ENCODE measurements around the gene LARGE1. TPM values are rescaled to one million over a fixed set of nuclear protein-coding genes. Genes with fewer than 3 reads are reported as not detected.
A peak's percentile ranks its signal among the peaks of the same experiment; 100 is the strongest.

Gene LARGE1
- total and polyA plus RNA-seq, 2 experiments from 2014 or later, result 21.2 to 23.6 TPM

DNA sequence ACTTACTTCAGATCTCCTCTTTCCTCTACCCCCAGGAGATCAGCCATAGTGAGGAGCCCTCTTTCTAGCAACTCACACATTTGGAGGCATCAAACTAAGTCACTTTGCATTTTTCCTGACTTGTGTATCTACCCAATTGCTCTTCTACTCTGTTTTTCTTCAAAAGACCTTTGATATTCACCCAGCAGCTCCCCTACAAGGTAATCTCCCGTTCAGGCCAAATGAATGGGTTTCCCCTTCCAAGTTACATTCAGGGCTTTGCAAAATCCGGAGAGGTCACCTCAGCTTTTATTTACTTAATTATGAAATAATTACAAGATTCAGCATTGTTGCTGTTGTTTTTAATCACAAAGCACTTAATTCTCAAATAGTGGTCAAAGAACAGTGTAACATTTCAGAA is 6.1 kb downstream of the LARGE1 start:
- H3K79me2 ChIP-seq, result peaks cover 92% of the 10 kb centered on the region
- TF ChIP-seq EZH2phosphoT487 (IDR thresholded peaks at IDR 0.05; ENCODE audit: low read depth, severe bottlenecking, unreplicated experiment) (no peak), EZH2 (IDR thresholded peaks at IDR 0.05; ENCODE audit: borderline replicate concordance) (no peak)
- TF ChIP-seq, protein P1, sequence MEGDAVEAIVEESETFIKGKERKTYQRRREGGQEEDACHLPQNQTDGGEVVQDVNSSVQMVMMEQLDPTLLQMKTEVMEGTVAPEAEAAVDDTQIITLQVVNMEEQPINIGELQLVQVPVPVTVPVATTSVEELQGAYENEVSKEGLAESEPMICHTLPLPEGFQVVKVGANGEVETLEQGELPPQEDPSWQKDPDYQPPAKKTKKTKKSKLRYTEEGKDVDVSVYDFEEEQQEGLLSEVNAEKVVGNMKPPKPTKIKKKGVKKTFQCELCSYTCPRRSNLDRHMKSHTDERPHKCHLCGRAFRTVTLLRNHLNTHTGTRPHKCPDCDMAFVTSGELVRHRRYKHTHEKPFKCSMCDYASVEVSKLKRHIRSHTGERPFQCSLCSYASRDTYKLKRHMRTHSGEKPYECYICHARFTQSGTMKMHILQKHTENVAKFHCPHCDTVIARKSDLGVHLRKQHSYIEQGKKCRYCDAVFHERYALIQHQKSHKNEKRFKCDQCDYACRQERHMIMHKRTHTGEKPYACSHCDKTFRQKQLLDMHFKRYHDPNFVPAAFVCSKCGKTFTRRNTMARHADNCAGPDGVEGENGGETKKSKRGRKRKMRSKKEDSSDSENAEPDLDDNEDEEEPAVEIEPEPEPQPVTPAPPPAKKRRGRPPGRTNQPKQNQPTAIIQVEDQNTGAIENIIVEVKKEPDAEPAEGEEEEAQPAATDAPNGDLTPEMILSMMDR (IDR thresholded peaks at IDR 0.05; ENCODE audit: poor library complexity), result no peak

DNA sequence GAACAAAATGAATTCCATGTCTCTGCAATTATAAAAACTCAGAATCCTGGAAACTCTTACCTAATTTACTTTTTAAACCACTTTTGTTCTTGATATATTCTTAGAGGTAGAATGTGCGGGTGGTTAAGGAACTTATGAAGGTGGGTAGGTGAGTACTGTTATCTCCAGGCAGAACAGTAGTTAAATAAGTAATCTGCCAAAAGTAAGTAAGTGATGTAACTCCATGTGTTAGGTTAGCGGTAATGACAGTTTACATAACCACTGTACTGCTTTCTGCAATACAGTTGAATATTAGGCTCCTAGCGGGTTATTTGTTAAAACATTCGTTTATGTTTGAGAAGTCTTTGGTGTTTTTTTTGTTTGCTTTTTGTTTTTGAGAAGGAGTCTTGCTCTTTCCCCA is 7.1 kb downstream of the LARGE1 start:
- H2AFZ ChIP-seq, result no peak overlapping the region
- H3K4me2 ChIP-seq, result no peak overlapping the region
- H3K27me3 ChIP-seq, result no peaks in the 10 kb centered on the region
- peaks cover 84% of the 10 kb centered on the region for H3K79me2 ChIP-seq
- no peak overlapping the region for H3K27ac ChIP-seq
- H3K4me3 ChIP-seq, result no peak overlapping the region
- WGBS (ENCODE audit: low lambda C conversion rate, missing lambda C conversion rate), result 87% methylated on average over 4 of the region's 4 CpGs
- H3K36me3 ChIP-seq (replicated peaks; ENCODE audit: insufficient read depth, low read depth), result no peaks in the 10 kb centered on the region
- peaks cover 30% of the 10 kb centered on the region for H4K20me1 ChIP-seq (ENCODE audit: insufficient read depth, poor library complexity, severe bottlenecking)
- peaks cover 14% of the 10 kb centered on the region for H3K4me1 ChIP-seq (ENCODE audit: insufficient read depth)
- DNase-seq (ENCODE audit: low spot score), result no peak
- H3K9me2 ChIP-seq (replicated peaks; ENCODE audit: insufficient read depth), result no peaks in the 10 kb centered on the region
- no peaks in the 10 kb centered on the region for H3K9me3 ChIP-seq (ENCODE audit: low read depth)
- TF ChIP-seq, protein P1 (IDR thresholded peaks at IDR 0.05; ENCODE audit: poor library complexity), result no peak
- TF ChIP-seq EZH2phosphoT487 (IDR thresholded peaks at IDR 0.05; ENCODE audit: low read depth, severe bottlenecking, unreplicated experiment), result no peak
- TF ChIP-seq EZH2 (IDR thresholded peaks at IDR 0.05; ENCODE audit: borderline replicate concordance), result no peak

More for the DNA sequence above, 6.1 kb downstream of the LARGE1 start:
- WGBS (ENCODE audit: low lambda C conversion rate, missing lambda C conversion rate), result 85% methylated on average over 2 of the region's 2 CpGs
- no peaks in the 10 kb centered on the region for H3K36me3 ChIP-seq (replicated peaks; ENCODE audit: insufficient read depth, low read depth)
- H4K20me1 ChIP-seq (ENCODE audit: insufficient read depth, poor library complexity, severe bottlenecking), result peaks cover 38% of the 10 kb centered on the region
- peaks cover 10% of the 10 kb centered on the region for H3K4me1 ChIP-seq (ENCODE audit: insufficient read depth)
- no peaks in the 10 kb centered on the region for H3K9me2 ChIP-seq (replicated peaks; ENCODE audit: insufficient read depth)
- H2AFZ ChIP-seq, result no peak overlapping the region
- H3K4me3 ChIP-seq, result no peak overlapping the region
- H3K4me2 ChIP-seq, result no peak overlapping the region
- no peaks in the 10 kb centered on the region for H3K9me3 ChIP-seq (ENCODE audit: low read depth)
- H3K27ac ChIP-seq, result no peak overlapping the region
- no peaks in the 10 kb centered on the region for H3K27me3 ChIP-seq
- DNase-seq (ENCODE audit: low spot score), result no peak

DNA sequence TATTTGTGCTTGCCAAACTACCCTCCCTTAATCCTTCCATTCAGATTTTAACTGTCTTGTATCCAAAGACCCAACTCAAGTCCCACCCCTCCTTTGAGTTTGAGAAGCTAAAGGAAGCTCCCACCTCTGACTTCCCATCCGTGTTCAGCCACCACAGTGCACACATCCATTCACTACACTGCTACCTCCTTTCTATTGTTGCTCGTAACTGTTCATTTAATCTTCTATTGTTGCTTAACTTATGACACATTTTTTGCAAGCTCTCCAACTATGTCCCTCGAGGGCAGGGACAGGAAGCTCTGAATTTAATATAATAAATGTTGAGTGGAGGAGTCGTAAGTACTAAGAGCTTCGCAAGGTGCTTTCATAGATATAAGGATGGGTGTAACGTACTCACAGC is 10.4 kb downstream of the LARGE1 start:
- no peak overlapping the region for H3K27ac ChIP-seq
- H3K9me3 ChIP-seq (ENCODE audit: low read depth), result no peaks in the 10 kb centered on the region
- H3K27me3 ChIP-seq, result no peaks in the 10 kb centered on the region
- DNase-seq (ENCODE audit: low spot score), result no peak
- WGBS (ENCODE audit: low lambda C conversion rate, missing lambda C conversion rate), result 89% methylated on average over 6 of the region's 6 CpGs
- no peak for TF ChIP-seq EZH2 (IDR thresholded peaks at IDR 0.05; ENCODE audit: borderline replicate concordance)
- TF ChIP-seq, protein P1 (IDR thresholded peaks at IDR 0.05; ENCODE audit: poor library complexity), result no peak
- TF ChIP-seq EZH2phosphoT487 (IDR thresholded peaks at IDR 0.05; ENCODE audit: low read depth, severe bottlenecking, unreplicated experiment), result no peak
- no peaks in the 10 kb centered on the region for H3K9me2 ChIP-seq (replicated peaks; ENCODE audit: insufficient read depth)
- no peak overlapping the region for H2AFZ ChIP-seq
- H4K20me1 ChIP-seq (ENCODE audit: insufficient read depth, poor library complexity, severe bottlenecking), result peaks cover 12% of the 10 kb centered on the region
- no peaks in the 10 kb centered on the region for H3K36me3 ChIP-seq (replicated peaks; ENCODE audit: insufficient read depth, low read depth)
- no peak overlapping the region for H3K4me3 ChIP-seq
- no peak overlapping the region for H3K4me2 ChIP-seq
- peaks cover 15% of the 10 kb centered on the region for H3K4me1 ChIP-seq (ENCODE audit: insufficient read depth)
- H3K79me2 ChIP-seq, result peaks cover 82% of the 10 kb centered on the region

DNA sequence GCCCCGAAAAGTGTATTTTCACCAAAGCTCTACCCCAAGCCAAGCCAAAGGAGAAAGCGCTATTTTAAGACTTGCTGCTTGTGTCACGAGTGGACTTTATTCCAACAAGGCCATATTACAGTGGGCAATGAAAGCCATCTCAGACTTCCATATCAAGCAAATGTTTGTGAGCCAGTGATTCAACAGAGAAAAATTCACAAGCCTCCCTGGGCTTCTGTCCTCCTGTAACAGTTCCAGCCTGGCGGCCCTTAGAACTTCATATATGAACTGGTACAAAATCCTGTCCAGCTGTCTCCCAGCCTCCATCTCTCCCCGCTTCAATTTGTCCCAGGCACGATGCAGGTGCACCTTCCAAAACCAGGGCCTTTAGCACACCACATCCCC is 11.2 kb downstream of the LARGE1 start:
- Histone ChIP-seq H3K4me3 (no peak overlapping the region), H3K79me2 (peaks cover 82% of the 10 kb centered on the region), H4K20me1 (ENCODE audit: insufficient read depth, poor library complexity, severe bottlenecking) (peaks cover 7% of the 10 kb centered on the region), H3K4me1 (ENCODE audit: insufficient read depth) (peaks cover 15% of the 10 kb centered on the region), H3K27ac (peak overlapping the region; percentile 76), H3K9me2 (replicated peaks; ENCODE audit: insufficient read depth) (no peaks in the 10 kb centered on the region), H3K4me2 (peak overlapping the region; percentile 37), H3K9me3 (ENCODE audit: low read depth) (no peaks in the 10 kb centered on the region), H3K27me3 (no peaks in the 10 kb centered on the region), H3K36me3 (replicated peaks; ENCODE audit: insufficient read depth, low read depth) (no peaks in the 10 kb centered on the region), H2AFZ (no peak overlapping the region)
- no peak for TF ChIP-seq EZH2 (IDR thresholded peaks at IDR 0.05; ENCODE audit: borderline replicate concordance)
- TF ChIP-seq, protein P1 (IDR thresholded peaks at IDR 0.05; ENCODE audit: poor library complexity), result no peak
- TF ChIP-seq EZH2phosphoT487 (IDR thresholded peaks at IDR 0.05; ENCODE audit: low read depth, severe bottlenecking, unreplicated experiment), result no peak
- DNase-seq (ENCODE audit: low spot score), result peak; percentile 62
- 84% methylated on average over 6 of the region's 6 CpGs for WGBS (ENCODE audit: low lambda C conversion rate, missing lambda C conversion rate)

Measured in hepatocyte (in vitro differentiated cells).